WERI-Rb-1 (cell line): Measurements from ENCODE around the gene GNAO1.

ENCODE experiments used
- DNase-seq: peaks from one replicate; pipeline ENCODE4 v3.0.0-alpha.2; 2020
- H3K27ac ChIP-seq: fragments of 250-450 bp; sonication (Bioruptor Pico); 2 replicates; pipeline ENCODE4 v1.5.1; 2020; ENCODE audit warnings: mild to moderate bottlenecking, moderate library complexity
- H3K27me3 ChIP-seq: fragments of 250-450 bp; sonication (Bioruptor Pico); 2 replicates; pipeline ENCODE4 v1.5.1; 2021; ENCODE audit warnings: mild to moderate bottlenecking, low read depth, moderate library complexity; ENCODE audit not compliant: insufficient read depth, severe bottlenecking
- H3K36me3 ChIP-seq: fragments of 250-450 bp; sonication (Bioruptor Pico); 2 replicates; pipeline ENCODE4 v1.5.1; 2020; ENCODE audit warnings: mild to moderate bottlenecking, moderate library complexity
- H3K4me3 ChIP-seq: 2 replicates; pipeline ENCODE4 v1.5.1; 2011; ENCODE audit warnings: low read depth, mild to moderate bottlenecking, control low read depth, low read length
- H3K9me3 ChIP-seq: fragments of 250-450 bp; sonication (Bioruptor Pico); 2 replicates; pipeline ENCODE4 v1.5.1; 2021; ENCODE audit warnings: mild to moderate bottlenecking, moderate library complexity; ENCODE audit not compliant: severe bottlenecking
- CTCF ChIP-seq: IDR thresholded peaks from 2 replicates; pipeline ENCODE4 v1.5.1; 2011; ENCODE audit warnings: low read depth, mild to moderate bottlenecking, control low read depth, inconsistent platforms, low read length

GNAO1 gene

GRCh38 chr16:56362057-56362655, 170.9 kb downstream of the GNAO1 start:
- no peak for TF ChIP-seq CTCF
- no peak overlapping the region for H3K4me3 ChIP-seq
- no peaks in the 10 kb centered on the region for H3K9me3 ChIP-seq
- no peak overlapping the region for H3K27ac ChIP-seq
- H3K36me3 ChIP-seq: peaks cover 35% of the 10 kb centered on the region
- no peaks in the 10 kb centered on the region for H3K27me3 ChIP-seq
- no peak for DNase-seq

GRCh38 chr16:56362706-56363105, 171.4 kb downstream of the GNAO1 start:
- Histone ChIP-seq H3K27me3 (no peaks in the 10 kb centered on the region), H3K36me3 (peaks cover 41% of the 10 kb centered on the region), H3K4me3 (no peak overlapping the region), H3K27ac (no peak overlapping the region), H3K9me3 (no peaks in the 10 kb centered on the region)
- DNase-seq: no peak
- no peak for TF ChIP-seq CTCF

GRCh38 chr16:56363181-56363716, 172.0 kb downstream of the GNAO1 start:
- H3K27ac ChIP-seq: no peak overlapping the region
- no peaks in the 10 kb centered on the region for H3K9me3 ChIP-seq
- peaks cover 42% of the 10 kb centered on the region for H3K36me3 ChIP-seq

GRCh38 chr16:56363781-56364565, 172.7 kb downstream of the GNAO1 start:
- Histone ChIP-seq H3K36me3 (peaks cover 48% of the 10 kb centered on the region), H3K27ac (no peak overlapping the region), H3K4me3 (no peak overlapping the region), H3K27me3 (no peaks in the 10 kb centered on the region), H3K9me3 (no peaks in the 10 kb centered on the region)
- no peak for TF ChIP-seq CTCF
- no peak for DNase-seq

More at GRCh38 chr16:56363181-56363716, 172.0 kb downstream of the GNAO1 start:
- no peak overlapping the region for H3K4me3 ChIP-seq
- no peak for DNase-seq
- TF ChIP-seq CTCF: no peak
- H3K27me3 ChIP-seq: no peaks in the 10 kb centered on the region

- Histone ChIP-seq H3K4me3 (no peak overlapping the region), H3K36me3 (peaks cover 55% of the 10 kb centered on the region)
These were observed 173.6 kb downstream of the GNAO1 start for GRCh38 chr16:56364865-56365264.

More at GRCh38 chr16:56364865-56365264, 173.6 kb downstream of the GNAO1 start:
- no peak for TF ChIP-seq CTCF
- DNase-seq: no peak
- no peaks in the 10 kb centered on the region for H3K9me3 ChIP-seq
- H3K27me3 ChIP-seq: no peaks in the 10 kb centered on the region
- H3K27ac ChIP-seq: no peak overlapping the region
